HL-60 (cell line): ENCODE data around the gene INSYN1.

Source experiments
- DNase-seq, 2 experiments: peaks; one replicate each; pipeline ENCODE4 v3.0.0-alpha.2; 2010 to 2020; ENCODE audit warnings: low read depth in 1 of 2, low spot score in 1 of 2
- H3K27ac ChIP-seq: fragments of 250-450 bp; sonication (Bioruptor Pico); replicated peaks from 2 replicates; pipeline ENCODE4 v1.5.1; 2020; ENCODE audit warnings: mild to moderate bottlenecking, moderate library complexity
- H3K27me3 ChIP-seq: fragments of 250-450 bp; sonication (Bioruptor Pico); 2 replicates; pipeline ENCODE4 v1.5.1; 2021; ENCODE audit warnings: mild to moderate bottlenecking, moderate library complexity; ENCODE audit not compliant: insufficient read depth, poor library complexity, severe bottlenecking
- H3K4me3 ChIP-seq: replicated peaks from 2 replicates; pipeline ENCODE4 v1.5.1; 2011; ENCODE audit warnings: mild to moderate bottlenecking, control low read depth, low read length; ENCODE audit not compliant: insufficient read depth
- GABPA ChIP-seq: IDR thresholded peaks from 2 replicates; pipeline ENCODE4 v1.6.1; 2012; ENCODE audit warnings: low read depth
- POLR2AphosphoS5 ChIP-seq: IDR thresholded peaks from 2 replicates; pipeline ENCODE4 v1.6.1; 2012; ENCODE audit warnings: low read depth
- SPI1 ChIP-seq: IDR thresholded peaks from 2 replicates; pipeline ENCODE4 v1.6.1; 2012; ENCODE audit warnings: low read depth, mild to moderate bottlenecking, borderline replicate concordance
- TF ChIP-seq, protein P1 (sequence below): IDR thresholded peaks from one replicate; pipeline ENCODE4 v1.5.1; 2011; ENCODE audit warnings: low read length, control low read depth, inconsistent platforms; ENCODE audit not compliant: insufficient read depth
- TF ChIP-seq, protein P2 (sequence below): IDR thresholded peaks from 2 replicates; pipeline ENCODE4 v1.6.1; 2012; ENCODE audit warnings: low read depth; ENCODE audit not compliant: insufficient replicate concordance

INSYN1 gene

DNA sequence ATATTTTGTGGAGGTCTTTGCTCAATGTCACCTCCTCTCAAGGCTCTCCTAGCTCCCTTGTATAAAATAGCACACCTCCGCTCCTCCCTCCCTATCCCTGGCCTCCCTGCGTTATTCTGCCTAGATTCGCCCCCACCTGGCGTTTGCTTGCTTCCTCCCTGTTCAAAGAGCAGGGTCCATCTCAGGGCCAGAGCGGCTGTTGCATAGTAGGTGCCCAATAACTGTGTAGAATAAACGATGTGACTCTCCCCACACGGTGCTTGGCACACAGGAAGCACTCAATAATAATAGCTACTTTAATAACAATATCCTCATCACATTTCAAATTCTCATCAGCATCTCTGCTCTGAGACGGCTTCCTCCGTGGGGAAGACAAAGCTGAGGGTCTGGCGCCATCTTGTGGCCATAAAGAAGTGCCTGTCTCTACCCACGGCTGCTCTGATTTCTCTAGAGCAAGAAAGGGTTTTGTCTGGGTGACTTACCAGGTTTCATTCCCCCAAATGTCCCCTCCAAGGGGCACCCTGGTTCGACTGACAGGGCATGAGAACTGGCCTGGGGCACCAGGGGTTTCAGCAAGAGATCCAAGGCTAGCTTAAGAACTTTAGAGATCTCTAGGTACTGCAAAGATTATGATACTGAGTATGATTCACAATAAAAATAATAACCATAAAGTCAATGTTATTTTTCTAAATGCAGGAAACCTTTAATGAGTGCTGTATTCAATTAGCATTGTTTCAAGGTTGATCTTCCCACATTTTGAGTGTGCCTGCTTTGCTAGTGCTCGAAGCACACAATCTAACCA is 52.9 kb downstream of the INSYN1 start:
- H3K27me3 ChIP-seq = no peaks in the 10 kb centered on the region
- no peak overlapping the region for H3K4me3 ChIP-seq
- TF ChIP-seq POLR2AphosphoS5 = no peak
- TF ChIP-seq, protein P1, sequence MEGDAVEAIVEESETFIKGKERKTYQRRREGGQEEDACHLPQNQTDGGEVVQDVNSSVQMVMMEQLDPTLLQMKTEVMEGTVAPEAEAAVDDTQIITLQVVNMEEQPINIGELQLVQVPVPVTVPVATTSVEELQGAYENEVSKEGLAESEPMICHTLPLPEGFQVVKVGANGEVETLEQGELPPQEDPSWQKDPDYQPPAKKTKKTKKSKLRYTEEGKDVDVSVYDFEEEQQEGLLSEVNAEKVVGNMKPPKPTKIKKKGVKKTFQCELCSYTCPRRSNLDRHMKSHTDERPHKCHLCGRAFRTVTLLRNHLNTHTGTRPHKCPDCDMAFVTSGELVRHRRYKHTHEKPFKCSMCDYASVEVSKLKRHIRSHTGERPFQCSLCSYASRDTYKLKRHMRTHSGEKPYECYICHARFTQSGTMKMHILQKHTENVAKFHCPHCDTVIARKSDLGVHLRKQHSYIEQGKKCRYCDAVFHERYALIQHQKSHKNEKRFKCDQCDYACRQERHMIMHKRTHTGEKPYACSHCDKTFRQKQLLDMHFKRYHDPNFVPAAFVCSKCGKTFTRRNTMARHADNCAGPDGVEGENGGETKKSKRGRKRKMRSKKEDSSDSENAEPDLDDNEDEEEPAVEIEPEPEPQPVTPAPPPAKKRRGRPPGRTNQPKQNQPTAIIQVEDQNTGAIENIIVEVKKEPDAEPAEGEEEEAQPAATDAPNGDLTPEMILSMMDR = peak; percentile 76
- no peak overlapping the region for H3K27ac ChIP-seq
- DNase-seq = peak in 1 of 2 experiments; percentile 66

DNA sequence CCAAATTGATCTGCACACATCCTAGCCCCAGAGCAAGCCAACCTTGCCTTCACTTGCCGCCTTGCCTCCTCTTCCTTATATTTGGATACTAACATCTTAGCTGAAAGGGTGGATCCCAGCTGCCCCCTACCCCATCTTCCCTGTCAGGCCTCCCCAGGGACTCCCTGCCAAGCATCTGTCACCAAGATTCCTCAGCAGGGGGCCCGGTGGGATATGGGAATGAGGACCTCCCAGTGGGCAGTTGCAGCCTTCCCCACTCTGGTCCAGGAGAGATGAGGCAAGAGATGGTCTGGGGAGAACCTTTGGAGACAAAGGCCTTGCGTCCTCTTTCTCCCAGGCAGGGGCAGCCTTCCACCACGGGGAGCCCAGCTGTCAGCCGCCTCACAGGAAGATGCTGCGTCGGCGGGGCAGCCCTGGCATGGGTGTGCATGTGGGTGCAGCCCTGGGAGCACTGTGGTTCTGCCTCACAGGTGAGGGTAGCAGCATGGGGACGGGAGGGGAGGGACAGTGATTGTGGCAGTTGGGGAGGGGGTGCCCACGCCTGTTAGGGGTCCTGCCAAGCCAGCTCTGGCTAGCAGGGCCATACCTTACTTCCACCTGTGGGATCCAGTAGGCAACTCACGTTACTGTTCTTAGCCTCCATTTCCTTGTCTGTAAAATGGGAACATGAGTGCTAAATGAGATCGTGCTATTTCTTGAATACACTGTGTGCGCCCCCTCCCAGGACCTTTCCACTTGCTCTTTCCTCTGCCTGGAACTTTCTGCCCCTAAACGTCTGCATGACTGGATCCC is 53.7 kb downstream of the INSYN1 start:
- Histone ChIP-seq H3K27ac (no peak overlapping the region), H3K4me3 (no peak overlapping the region), H3K27me3 (no peaks in the 10 kb centered on the region)
- DNase-seq = no peak
- TF ChIP-seq, protein P2, sequence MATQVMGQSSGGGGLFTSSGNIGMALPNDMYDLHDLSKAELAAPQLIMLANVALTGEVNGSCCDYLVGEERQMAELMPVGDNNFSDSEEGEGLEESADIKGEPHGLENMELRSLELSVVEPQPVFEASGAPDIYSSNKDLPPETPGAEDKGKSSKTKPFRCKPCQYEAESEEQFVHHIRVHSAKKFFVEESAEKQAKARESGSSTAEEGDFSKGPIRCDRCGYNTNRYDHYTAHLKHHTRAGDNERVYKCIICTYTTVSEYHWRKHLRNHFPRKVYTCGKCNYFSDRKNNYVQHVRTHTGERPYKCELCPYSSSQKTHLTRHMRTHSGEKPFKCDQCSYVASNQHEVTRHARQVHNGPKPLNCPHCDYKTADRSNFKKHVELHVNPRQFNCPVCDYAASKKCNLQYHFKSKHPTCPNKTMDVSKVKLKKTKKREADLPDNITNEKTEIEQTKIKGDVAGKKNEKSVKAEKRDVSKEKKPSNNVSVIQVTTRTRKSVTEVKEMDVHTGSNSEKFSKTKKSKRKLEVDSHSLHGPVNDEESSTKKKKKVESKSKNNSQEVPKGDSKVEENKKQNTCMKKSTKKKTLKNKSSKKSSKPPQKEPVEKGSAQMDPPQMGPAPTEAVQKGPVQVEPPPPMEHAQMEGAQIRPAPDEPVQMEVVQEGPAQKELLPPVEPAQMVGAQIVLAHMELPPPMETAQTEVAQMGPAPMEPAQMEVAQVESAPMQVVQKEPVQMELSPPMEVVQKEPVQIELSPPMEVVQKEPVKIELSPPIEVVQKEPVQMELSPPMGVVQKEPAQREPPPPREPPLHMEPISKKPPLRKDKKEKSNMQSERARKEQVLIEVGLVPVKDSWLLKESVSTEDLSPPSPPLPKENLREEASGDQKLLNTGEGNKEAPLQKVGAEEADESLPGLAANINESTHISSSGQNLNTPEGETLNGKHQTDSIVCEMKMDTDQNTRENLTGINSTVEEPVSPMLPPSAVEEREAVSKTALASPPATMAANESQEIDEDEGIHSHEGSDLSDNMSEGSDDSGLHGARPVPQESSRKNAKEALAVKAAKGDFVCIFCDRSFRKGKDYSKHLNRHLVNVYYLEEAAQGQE = no peak
- TF ChIP-seq GABPA = no peak
- no peak for TF ChIP-seq SPI1
- TF ChIP-seq POLR2AphosphoS5 = no peak
- TF ChIP-seq, protein P1 = no peak

DNA sequence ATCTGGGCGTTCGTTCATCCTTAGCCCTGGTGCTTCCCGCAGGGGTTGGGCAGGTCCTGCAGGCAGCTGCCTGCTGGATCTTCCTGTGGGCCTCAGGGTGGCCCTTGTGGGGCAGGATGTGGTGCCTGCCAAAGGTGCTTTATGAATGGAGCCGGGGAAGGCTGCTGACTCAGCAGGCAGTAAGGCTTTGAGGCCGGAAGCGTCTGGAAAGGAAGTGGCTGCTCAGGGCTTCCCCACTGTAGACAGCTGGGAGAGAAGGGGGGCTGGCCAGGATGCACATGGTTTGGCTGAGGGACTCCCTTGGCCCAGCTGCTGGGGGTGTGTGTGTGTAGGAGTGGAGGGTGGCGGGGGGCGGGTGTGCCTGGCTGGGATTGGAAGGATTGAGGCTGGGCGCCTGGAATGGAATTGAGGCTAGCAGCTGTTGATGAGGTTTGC is 56.1 kb downstream of the INSYN1 start:
- TF ChIP-seq, protein P1 = no peak
- TF ChIP-seq, protein P2 = no peak
- peak; percentile 65; the same call in 1 of the 2 replicates for TF ChIP-seq GABPA
- TF ChIP-seq POLR2AphosphoS5 = peak; percentile 99
- TF ChIP-seq SPI1 = peak; percentile 77; the same call in 1 of the 2 replicates
- H3K4me3 ChIP-seq = no peak overlapping the region
- no peak overlapping the region for H3K27ac ChIP-seq
- H3K27me3 ChIP-seq = no peaks in the 10 kb centered on the region
- DNase-seq = peak; percentile 79 to 82
